Loucy (cell line): Measurements from ENCODE around the gene LGALS14.

Experiments used
- CTCF ChIP-seq: fragments of 200-600 bp; sonication (generic); conservative IDR thresholded peaks from 2 replicates; pipeline ENCODE4 v1.5.1; 2014; ENCODE audit warnings: mild to moderate bottlenecking, antibody characterized with exemption, low read length
- EZH2phosphoT487 ChIP-seq: fragments of 200-600 bp; IDR thresholded peaks from 2 replicates; pipeline ENCODE4 v1.6.1; 2018; ENCODE audit warnings: antibody characterized with exemption, mild to moderate bottlenecking, moderate library complexity, borderline replicate concordance

- no peak for TF ChIP-seq CTCF
- no peak for TF ChIP-seq EZH2phosphoT487
These were observed 33.3 kb upstream of the LGALS14 start for GRCh38 chr19:39670998-39671397.
